HepG2 (cell line): ENCODE data around the gene MACROD2. TPM values are rescaled to one million over a fixed set of nuclear protein-coding genes. Genes with fewer than 3 reads are reported as not detected.

ENCODE experiments used
- ATAC-seq: fragments of 200-7000 bp; cut with Tn5 transposase; 3 replicates; pipeline ENCODE4 v1.9.1; 2020; ENCODE audit warnings: mild to moderate bottlenecking, moderate library complexity
- BruUV-seq: library from RNA; stranded (reverse); fragments of 400-500 nt; replicated peaks from 2 replicates; lab custom pipeline; 2021; lab: Mats Ljungman, UMichigan
- CTCF ChIA-PET: fragments of 300-600 bp; formaldehyde crosslinking; extraction: SDS; loops from one replicate; lab custom pipeline; 2021; ENCODE audit warnings: low total read pairs, inconsistent platforms, low intra/inter-chr PET ratio; lab: Yijun Ruan, JAX
- POLR2A ChIA-PET: fragments of 350-600 bp; sonication (Branson Sonifier 250); formaldehyde crosslinking; loops from one replicate; lab custom pipeline; 2020; ENCODE audit warnings: antibody characterized with exemption, inconsistent platforms; lab: Yijun Ruan, JAX
- DNase-seq: peaks from one replicate; pipeline ENCODE4 v3.0.0-alpha.2; 2015; ENCODE audit warnings: low spot score
- FAIRE-seq: peaks from 3 replicates; lab custom pipeline; 2011; peaks lifted over from hg19 to GRCh38; lab: Jason Lieb, UNC
- H2AFZ ChIP-seq: one replicate; pipeline ENCODE4 v1.6.1; 2011; ENCODE audit warnings: low read length, inconsistent platforms
- H3K27ac ChIP-seq: fragments of 300-600 bp; 3 replicates; pipeline ENCODE4 v1.8.0; 2011; ENCODE audit warnings: mixed run types, mild to moderate bottlenecking, mixed read lengths, low read length, inconsistent platforms; ENCODE audit not compliant: insufficient read depth; ENCODE audit errors: extremely low read length
- H3K27me3 ChIP-seq, 2 experiments: fragments of 200-600 bp in 1 of 2; 2 replicates in 1 of 2; 3 replicates in 1 of 2; pipeline versions ENCODE4 v1.6.0 to v1.8.0; 2011; ENCODE audit warnings: low read length in 2 of 2, mild to moderate bottlenecking in 2 of 2, moderate library complexity in 2 of 2, inconsistent platforms in 1 of 2; ENCODE audit not compliant: insufficient read depth in 2 of 2, control insufficient read depth in 1 of 2
- H3K36me3 ChIP-seq, 2 experiments: fragments of 200-600 bp in 1 of 2; replicated peaks in 1 of 2; 2 replicates in 1 of 2; 3 replicates in 1 of 2; pipeline versions ENCODE4 v1.5.1 to v1.8.0; 2011; ENCODE audit warnings: low read length in 2 of 2, inconsistent platforms in 1 of 2; ENCODE audit not compliant: insufficient read depth in 2 of 2, control insufficient read depth in 1 of 2
- H3K4me1 ChIP-seq: 2 replicates; pipeline ENCODE4 v1.5.1; 2012; ENCODE audit warnings: low read length, inconsistent platforms; ENCODE audit not compliant: insufficient read depth
- H3K4me2 ChIP-seq: 2 replicates; pipeline ENCODE4 v1.6.0; 2011; ENCODE audit warnings: low read depth, low read length, inconsistent platforms
- H3K4me3 ChIP-seq, 3 experiments: fragments of 200-600 bp in 1 of 3; sonication (generic), shearing (Covaris generic) in 1 of 3; replicated peaks in 1 of 3; 2 replicates each; pipeline ENCODE4 v1.5.1; 2011 to 2016; ENCODE audit warnings: low read length in 3 of 3, inconsistent platforms in 2 of 3, low read depth in 2 of 3, mild to moderate bottlenecking in 2 of 3, control low read depth in 1 of 3, mixed read lengths in 1 of 3; ENCODE audit not compliant: insufficient read depth in 1 of 3
- H3K79me2 ChIP-seq: one replicate; pipeline ENCODE4 v1.6.1; 2011; ENCODE audit warnings: low read length, inconsistent platforms; ENCODE audit not compliant: insufficient read depth
- H3K9ac ChIP-seq: 2 replicates; pipeline ENCODE4 v1.6.0; 2011; ENCODE audit warnings: mild to moderate bottlenecking, low read depth, low read length, inconsistent platforms; ENCODE audit not compliant: insufficient read depth
- H3K9me3 ChIP-seq: 2 replicates; pipeline ENCODE4 v1.5.1; 2012; ENCODE audit warnings: mild to moderate bottlenecking, low read length
- H4K20me1 ChIP-seq: 2 replicates; pipeline ENCODE4 v1.6.0; 2011; ENCODE audit warnings: inconsistent platforms, mild to moderate bottlenecking, low read length, moderate library complexity; ENCODE audit not compliant: insufficient read depth
- ARID2 ChIP-seq: sonication (generic); formaldehyde crosslinking; IDR thresholded peaks from 2 replicates; pipeline ENCODE4 v1.8.1; 2022; ENCODE audit warnings: mild to moderate bottlenecking, missing genetic modification reagents, borderline replicate concordance
- KLF13 ChIP-seq: sonication (generic); formaldehyde crosslinking; IDR thresholded peaks from 2 replicates; pipeline ENCODE4 v1.4.0; 2020; ENCODE audit warnings: mild to moderate bottlenecking, missing genetic modification reagents
- ZNF451 ChIP-seq: sonication (generic); formaldehyde crosslinking; IDR thresholded peaks from 2 replicates; pipeline ENCODE4 v1.5.0; 2020; ENCODE audit warnings: mild to moderate bottlenecking, missing genetic modification reagents
- in situ Hi-C: cut with HindIII; loops from 2 replicates; pipeline ENCODE4 v1.10.0; 2017; ENCODE audit warnings: low pct_unique_long_range_greater_than_20kb; ENCODE audit not compliant: extremely low pct_ligation_motif_present
- intact Hi-C: fragments of 100-400 bp; cut with micrococcal nuclease; formaldehyde crosslinking; loops from one replicate; pipeline ENCODE4 v1.10.0; 2022; ENCODE audit not compliant: unreplicated experiment
- polyA plus RNA-seq, 8 experiments: library from polyadenylated mRNA; depleted of rRNA in 3 of 8; stranded (reverse) in 7 of 8; unstranded in 1 of 8; fragments of >200 nt; fragmentation: Illumina TruSeq in 4 of 8; extraction: Trizol in 4 of 8; gene quantifications; 2 replicates each; pipeline versions ENCODE4 v1.2.1 to v1.2.3, GENCODE V29; 2011 to 2016; ENCODE audit warnings: low read depth in 4 of 8, missing spikeins in 1 of 8, mixed read lengths in 1 of 8; ENCODE audit not compliant: insufficient read depth in 1 of 8
- total RNA-seq, 5 experiments: library from RNA; depleted of rRNA; stranded (reverse); fragments of >200 nt; fragmentation: Illumina TruSeq; extraction: Trizol; gene quantifications; 2 replicates each; pipeline ENCODE4 v1.2.3, GENCODE V29; 2016; ENCODE audit warnings: low read depth in 1 of 5
- TF ChIP-seq, protein P1 (sequence below): sonication (generic); formaldehyde crosslinking; IDR thresholded peaks from 2 replicates; pipeline ENCODE4 v1.9.0; 2021; ENCODE audit warnings: missing genetic modification reagents, borderline replicate concordance
- TF ChIP-seq, protein P2 (sequence below): IDR thresholded peaks from 2 replicates; pipeline ENCODE4 v1.6.1; 2016; ENCODE audit warnings: control low read depth
- TF ChIP-seq, protein P3 (sequence below): IDR thresholded peaks from 2 replicates; pipeline ENCODE4 v1.6.1; 2018; ENCODE audit warnings: missing genetic modification reagents
- TF ChIP-seq, protein P4 (sequence below): sonication (generic); formaldehyde crosslinking; IDR thresholded peaks from 2 replicates; pipeline ENCODE4 v1.5.0; 2020; ENCODE audit warnings: mild to moderate bottlenecking, missing genetic modification reagents, borderline replicate concordance

The MACROD2 gene
- total and polyA plus RNA-seq, 2 of the 13 experiments (the other 11 are each of a cell fraction or from before 2014, with no cell fraction given) = 0.13 to 0.51 TPM

GRCh38 chr20:15831201-15831600, 1835.9 kb downstream of the MACROD2 start:
- H3K79me2 ChIP-seq = no peaks in the 10 kb centered on the region
- DNase-seq (no peak), FAIRE-seq (no peak)
- no peaks in the 10 kb centered on the region for H3K4me1 ChIP-seq
- no peaks in the 10 kb centered on the region for H3K36me3 ChIP-seq
- intact Hi-C loops = loop anchor here (10.0 kb wide), 1 partner anchor 644 kb away; no protein-coding TSS in a partner anchor
- BruUV-seq = no TSS peak
- H3K4me3 ChIP-seq = no peak overlapping the region
- no peak overlapping the region for H3K9ac ChIP-seq
- in situ Hi-C loops = no loop called here
- H3K9me3 ChIP-seq = peaks cover 79% of the 10 kb centered on the region
- H3K27me3 ChIP-seq = no peaks in the 10 kb centered on the region
- no peak overlapping the region for H3K27ac ChIP-seq
- TF ChIP-seq, protein P1, sequence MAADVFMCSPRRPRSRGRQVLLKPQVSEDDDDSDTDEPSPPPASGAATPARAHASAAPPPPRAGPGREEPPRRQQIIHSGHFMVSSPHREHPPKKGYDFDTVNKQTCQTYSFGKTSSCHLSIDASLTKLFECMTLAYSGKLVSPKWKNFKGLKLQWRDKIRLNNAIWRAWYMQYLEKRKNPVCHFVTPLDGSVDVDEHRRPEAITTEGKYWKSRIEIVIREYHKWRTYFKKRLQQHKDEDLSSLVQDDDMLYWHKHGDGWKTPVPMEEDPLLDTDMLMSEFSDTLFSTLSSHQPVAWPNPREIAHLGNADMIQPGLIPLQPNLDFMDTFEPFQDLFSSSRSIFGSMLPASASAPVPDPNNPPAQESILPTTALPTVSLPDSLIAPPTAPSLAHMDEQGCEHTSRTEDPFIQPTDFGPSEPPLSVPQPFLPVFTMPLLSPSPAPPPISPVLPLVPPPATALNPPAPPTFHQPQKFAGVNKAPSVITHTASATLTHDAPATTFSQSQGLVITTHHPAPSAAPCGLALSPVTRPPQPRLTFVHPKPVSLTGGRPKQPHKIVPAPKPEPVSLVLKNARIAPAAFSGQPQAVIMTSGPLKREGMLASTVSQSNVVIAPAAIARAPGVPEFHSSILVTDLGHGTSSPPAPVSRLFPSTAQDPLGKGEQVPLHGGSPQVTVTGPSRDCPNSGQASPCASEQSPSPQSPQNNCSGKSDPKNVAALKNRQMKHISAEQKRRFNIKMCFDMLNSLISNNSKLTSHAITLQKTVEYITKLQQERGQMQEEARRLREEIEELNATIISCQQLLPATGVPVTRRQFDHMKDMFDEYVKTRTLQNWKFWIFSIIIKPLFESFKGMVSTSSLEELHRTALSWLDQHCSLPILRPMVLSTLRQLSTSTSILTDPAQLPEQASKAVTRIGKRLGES (CRISPR knock-in tag) = no peak
- TF ChIP-seq, protein P2, sequence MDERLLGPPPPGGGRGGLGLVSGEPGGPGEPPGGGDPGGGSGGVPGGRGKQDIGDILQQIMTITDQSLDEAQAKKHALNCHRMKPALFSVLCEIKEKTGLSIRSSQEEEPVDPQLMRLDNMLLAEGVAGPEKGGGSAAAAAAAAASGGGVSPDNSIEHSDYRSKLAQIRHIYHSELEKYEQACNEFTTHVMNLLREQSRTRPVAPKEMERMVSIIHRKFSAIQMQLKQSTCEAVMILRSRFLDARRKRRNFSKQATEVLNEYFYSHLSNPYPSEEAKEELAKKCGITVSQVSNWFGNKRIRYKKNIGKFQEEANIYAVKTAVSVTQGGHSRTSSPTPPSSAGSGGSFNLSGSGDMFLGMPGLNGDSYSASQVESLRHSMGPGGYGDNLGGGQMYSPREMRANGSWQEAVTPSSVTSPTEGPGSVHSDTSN = no peak
- TF ChIP-seq, protein P3, sequence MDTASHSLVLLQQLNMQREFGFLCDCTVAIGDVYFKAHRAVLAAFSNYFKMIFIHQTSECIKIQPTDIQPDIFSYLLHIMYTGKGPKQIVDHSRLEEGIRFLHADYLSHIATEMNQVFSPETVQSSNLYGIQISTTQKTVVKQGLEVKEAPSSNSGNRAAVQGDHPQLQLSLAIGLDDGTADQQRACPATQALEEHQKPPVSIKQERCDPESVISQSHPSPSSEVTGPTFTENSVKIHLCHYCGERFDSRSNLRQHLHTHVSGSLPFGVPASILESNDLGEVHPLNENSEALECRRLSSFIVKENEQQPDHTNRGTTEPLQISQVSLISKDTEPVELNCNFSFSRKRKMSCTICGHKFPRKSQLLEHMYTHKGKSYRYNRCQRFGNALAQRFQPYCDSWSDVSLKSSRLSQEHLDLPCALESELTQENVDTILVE (CRISPR knock-in tag) = no peak
- TF ChIP-seq, protein P4, sequence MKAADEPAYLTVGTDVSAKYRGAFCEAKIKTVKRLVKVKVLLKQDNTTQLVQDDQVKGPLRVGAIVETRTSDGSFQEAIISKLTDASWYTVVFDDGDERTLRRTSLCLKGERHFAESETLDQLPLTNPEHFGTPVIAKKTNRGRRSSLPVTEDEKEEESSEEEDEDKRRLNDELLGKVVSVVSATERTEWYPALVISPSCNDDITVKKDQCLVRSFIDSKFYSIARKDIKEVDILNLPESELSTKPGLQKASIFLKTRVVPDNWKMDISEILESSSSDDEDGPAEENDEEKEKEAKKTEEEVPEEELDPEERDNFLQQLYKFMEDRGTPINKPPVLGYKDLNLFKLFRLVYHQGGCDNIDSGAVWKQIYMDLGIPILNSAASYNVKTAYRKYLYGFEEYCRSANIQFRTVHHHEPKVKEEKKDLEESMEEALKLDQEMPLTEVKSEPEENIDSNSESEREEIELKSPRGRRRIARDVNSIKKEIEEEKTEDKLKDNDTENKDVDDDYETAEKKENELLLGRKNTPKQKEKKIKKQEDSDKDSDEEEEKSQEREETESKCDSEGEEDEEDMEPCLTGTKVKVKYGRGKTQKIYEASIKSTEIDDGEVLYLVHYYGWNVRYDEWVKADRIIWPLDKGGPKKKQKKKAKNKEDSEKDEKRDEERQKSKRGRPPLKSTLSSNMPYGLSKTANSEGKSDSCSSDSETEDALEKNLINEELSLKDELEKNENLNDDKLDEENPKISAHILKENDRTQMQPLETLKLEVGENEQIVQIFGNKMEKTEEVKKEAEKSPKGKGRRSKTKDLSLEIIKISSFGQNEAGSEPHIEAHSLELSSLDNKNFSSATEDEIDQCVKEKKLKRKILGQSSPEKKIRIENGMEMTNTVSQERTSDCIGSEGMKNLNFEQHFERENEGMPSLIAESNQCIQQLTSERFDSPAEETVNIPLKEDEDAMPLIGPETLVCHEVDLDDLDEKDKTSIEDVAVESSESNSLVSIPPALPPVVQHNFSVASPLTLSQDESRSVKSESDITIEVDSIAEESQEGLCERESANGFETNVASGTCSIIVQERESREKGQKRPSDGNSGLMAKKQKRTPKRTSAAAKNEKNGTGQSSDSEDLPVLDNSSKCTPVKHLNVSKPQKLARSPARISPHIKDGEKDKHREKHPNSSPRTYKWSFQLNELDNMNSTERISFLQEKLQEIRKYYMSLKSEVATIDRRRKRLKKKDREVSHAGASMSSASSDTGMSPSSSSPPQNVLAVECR (CRISPR knock-in tag) = no peak
- TF ChIP-seq KLF13 = no peak
- no peak for TF ChIP-seq ARID2
- no peak for TF ChIP-seq ZNF451 (CRISPR knock-in tag)
- TF ChIP-seq, all 625 proteins: peak for 0
- ATAC-seq = no peak
- Histone ChIP-seq H2AFZ (no peak overlapping the region), H4K20me1 (no peaks in the 10 kb centered on the region), H3K4me2 (no peak overlapping the region)
- CTCF ChIA-PET = no interaction called here
- POLR2A ChIA-PET = no interaction called here
